Choroid plexus epithelial cell (primary cell): ENCODE results near the gene JAK1.

Source experiments
- DNase-seq: peaks from one replicate; pipeline ENCODE4 v3.0.0-alpha.2; 2010; ENCODE audit warnings: low read depth
- H3K4me3 ChIP-seq: 2 replicates; pipeline ENCODE4 v1.5.1; 2011; ENCODE audit warnings: low read depth, mild to moderate bottlenecking, control low read depth, low read length, moderate library complexity
- TF ChIP-seq, protein P1 (sequence below): conservative IDR thresholded peaks from 2 replicates; pipeline ENCODE4 v1.5.1; 2011; ENCODE audit warnings: low read depth, mild to moderate bottlenecking, control low read depth, inconsistent platforms, low read length, moderate library complexity

JAK1 gene

DNA sequence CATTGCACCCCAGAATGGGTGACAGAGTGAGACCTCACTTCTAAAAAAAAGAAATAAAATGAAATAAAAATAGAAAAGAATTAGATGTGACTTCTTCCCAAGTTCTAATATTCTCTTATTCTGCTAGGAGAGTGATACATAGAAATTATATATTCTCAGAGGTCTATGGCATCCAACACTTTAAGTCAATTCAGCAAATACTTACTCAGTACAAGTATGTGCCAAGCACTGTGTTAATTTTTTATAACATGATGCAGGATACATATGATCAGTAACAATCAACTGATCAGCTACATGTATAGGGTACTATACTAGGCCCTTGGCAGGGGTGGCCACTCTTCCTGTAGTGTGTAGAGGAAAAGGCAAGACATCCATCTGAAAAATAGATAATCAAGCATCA, 13.0 kb upstream of the JAK1 start:
- H3K4me3 ChIP-seq: no peak overlapping the region
- no peak for DNase-seq
- TF ChIP-seq, protein P1, sequence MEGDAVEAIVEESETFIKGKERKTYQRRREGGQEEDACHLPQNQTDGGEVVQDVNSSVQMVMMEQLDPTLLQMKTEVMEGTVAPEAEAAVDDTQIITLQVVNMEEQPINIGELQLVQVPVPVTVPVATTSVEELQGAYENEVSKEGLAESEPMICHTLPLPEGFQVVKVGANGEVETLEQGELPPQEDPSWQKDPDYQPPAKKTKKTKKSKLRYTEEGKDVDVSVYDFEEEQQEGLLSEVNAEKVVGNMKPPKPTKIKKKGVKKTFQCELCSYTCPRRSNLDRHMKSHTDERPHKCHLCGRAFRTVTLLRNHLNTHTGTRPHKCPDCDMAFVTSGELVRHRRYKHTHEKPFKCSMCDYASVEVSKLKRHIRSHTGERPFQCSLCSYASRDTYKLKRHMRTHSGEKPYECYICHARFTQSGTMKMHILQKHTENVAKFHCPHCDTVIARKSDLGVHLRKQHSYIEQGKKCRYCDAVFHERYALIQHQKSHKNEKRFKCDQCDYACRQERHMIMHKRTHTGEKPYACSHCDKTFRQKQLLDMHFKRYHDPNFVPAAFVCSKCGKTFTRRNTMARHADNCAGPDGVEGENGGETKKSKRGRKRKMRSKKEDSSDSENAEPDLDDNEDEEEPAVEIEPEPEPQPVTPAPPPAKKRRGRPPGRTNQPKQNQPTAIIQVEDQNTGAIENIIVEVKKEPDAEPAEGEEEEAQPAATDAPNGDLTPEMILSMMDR: no peak

DNA sequence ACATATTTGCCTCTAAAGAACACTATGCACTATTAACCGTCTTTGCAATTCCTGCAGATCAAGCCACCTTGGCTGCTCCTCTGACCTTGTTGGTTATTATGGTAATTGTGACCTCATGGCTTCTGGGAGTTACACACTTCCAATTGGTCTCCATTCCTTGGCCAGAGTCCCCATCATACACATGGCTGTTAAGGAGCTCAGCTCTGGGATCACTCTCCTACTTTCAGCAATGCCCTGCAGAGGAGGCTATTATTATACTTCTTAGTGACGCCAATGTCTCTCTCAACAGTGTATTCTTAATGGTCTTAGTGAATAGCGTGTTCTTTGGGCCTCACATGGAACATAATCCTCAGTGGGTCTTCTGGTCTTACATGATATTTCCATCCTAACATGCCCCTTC, 10.0 kb upstream of the JAK1 start:
- DNase-seq: no peak
- H3K4me3 ChIP-seq: no peak overlapping the region
- TF ChIP-seq, protein P1: no peak

DNA sequence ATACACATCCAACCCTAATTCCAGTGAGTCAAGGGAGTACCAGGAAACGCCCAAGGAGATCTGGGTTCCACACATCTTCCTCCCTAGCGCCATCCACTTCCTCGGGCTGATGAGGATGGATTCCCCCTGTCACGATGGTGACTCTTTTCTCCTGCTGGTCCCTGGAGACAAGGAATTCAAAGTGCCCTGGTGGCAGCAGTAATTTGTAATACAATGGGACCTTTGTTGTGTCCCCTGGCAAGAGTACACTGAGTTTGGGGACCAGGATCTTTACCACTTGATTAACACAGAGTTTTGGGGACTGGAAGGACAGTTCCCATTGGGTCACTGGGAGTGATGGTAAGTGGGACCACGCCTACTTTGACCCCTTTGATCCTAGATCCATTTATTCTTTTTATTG, 9.4 kb upstream of the JAK1 start:
- no peak for DNase-seq
- no peak overlapping the region for H3K4me3 ChIP-seq
- TF ChIP-seq, protein P1: no peak

DNA sequence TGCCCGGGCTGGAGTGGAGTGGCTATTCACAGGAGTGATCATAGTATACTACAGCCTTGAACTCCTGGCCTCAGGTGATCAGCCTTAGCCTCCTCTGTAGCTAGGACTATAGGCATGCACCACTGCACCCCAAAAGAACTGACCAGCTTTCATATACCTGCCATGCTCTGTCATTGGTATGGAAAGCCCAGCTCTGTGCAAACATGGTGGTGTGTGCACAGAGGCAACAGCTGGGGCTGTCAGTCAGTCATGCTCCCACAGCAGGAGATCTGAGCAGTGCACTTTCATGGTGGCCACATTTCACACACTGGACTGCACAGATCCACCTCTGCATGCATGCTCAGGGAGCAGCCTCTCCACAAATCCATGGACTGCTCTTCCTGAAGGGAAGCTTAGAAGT, 8.8 kb upstream of the JAK1 start:
- H3K4me3 ChIP-seq: no peak overlapping the region
- TF ChIP-seq, protein P1: no peak
- DNase-seq: no peak

DNA sequence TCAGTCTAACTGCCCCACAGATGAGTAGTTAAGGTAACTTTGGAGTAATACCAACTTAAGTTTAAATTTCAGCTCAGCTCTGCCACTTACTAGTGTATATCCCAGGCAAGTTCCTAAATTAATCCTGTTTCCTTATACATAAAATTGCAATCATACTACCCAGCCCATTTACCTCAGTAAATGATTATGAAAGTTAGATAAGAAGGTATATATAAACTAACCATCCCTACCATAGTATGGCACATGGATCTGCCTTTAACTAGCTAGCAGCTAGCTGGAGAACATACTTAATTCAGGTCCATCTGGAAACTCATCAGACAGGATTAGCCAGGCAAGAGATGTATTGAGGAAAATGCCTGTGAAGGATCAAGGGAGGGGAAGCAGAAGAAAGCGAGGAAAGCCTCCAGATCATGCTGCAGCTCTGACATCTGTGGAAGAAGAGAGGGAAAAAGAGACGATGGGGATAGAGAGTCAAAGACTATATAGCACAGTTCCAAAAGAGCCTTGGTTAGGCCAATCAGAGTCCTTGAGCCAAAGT, 8.0 kb upstream of the JAK1 start:
- TF ChIP-seq, protein P1: no peak
- no peak overlapping the region for H3K4me3 ChIP-seq
- no peak for DNase-seq

DNA sequence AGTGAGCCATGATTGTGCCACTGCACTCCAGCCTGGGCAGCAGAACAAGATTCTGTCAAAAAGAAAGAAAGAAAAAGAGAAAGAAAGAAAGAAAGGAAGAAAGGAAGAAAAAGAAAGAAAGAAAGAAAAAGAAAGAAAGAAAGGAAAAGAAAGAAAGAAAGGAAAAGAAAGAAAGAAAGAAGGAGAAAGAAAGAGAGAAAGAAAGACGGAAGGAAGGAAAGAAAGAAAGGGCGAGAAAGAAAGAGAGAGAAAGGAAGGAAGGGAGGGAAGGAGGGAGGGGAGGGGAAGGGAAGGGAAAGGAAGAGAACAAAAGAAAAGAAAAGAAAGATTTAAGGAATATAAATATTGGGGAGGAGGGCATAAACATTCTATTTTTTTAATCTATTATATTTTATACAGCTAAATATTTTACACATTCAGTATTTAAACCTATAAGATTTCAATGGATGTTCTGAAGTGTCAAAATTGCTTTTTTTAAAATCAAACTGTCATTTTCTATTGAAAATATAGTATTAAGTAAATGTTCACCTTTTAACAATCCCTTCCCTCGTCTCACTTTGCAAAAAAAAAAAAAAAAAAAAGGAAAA, 6.8 kb upstream of the JAK1 start:
- TF ChIP-seq, protein P1: no peak
- DNase-seq: no peak
- no peak overlapping the region for H3K4me3 ChIP-seq

DNA sequence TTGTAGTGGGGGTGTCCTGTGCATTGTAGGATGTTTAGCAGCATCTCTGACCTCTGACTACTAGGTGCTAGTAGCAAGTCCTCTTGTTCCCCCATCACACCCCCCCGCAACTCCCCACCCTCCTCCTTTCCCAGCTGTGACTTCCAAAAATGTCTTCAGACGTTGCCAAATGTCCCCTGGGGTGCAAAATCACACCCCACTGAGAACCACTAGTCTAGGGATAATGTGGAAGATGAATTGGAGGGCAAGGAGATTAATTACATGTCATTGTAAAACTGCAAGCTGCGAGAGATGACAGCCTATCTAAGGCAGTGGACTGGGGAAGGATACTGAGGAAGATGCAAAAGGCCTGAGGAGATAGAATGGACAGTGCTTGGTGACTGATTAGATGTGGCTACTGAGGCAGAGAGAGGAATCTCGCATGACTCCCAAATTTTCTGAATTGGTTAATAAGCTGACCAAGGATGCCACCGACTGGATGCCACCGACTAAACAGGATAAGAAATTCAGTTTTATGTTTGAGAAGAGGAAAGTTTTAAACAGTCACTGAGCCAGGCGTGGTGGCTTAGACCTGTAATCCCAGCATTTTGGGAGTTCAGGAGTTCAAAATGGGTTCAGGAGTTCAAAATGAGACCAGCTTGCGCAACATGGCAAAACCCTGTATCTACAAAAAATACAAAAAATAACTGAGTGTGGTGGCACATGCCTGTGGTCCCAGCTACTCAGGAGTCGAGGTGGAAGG, 3.1 kb upstream of the JAK1 start:
- peak; percentile 39 for DNase-seq
- TF ChIP-seq, protein P1: no peak

More for the DNA sequence above, 3.1 kb upstream of the JAK1 start:
- no peak overlapping the region for H3K4me3 ChIP-seq
